Choroid plexus epithelial cell (primary cell): ENCODE measurements around the gene MICOS13.

Experiments
- DNase-seq: peaks from one replicate; pipeline ENCODE4 v3.0.0-alpha.2; 2010; ENCODE audit warnings: low read depth
- H3K4me3 ChIP-seq: 2 replicates; pipeline ENCODE4 v1.5.1; 2011; ENCODE audit warnings: low read depth, mild to moderate bottlenecking, control low read depth, low read length, moderate library complexity
- TF ChIP-seq, protein P1 (sequence below): conservative IDR thresholded peaks from 2 replicates; pipeline ENCODE4 v1.5.1; 2011; ENCODE audit warnings: low read depth, mild to moderate bottlenecking, control low read depth, inconsistent platforms, low read length, moderate library complexity

MICOS13 gene

DNA sequence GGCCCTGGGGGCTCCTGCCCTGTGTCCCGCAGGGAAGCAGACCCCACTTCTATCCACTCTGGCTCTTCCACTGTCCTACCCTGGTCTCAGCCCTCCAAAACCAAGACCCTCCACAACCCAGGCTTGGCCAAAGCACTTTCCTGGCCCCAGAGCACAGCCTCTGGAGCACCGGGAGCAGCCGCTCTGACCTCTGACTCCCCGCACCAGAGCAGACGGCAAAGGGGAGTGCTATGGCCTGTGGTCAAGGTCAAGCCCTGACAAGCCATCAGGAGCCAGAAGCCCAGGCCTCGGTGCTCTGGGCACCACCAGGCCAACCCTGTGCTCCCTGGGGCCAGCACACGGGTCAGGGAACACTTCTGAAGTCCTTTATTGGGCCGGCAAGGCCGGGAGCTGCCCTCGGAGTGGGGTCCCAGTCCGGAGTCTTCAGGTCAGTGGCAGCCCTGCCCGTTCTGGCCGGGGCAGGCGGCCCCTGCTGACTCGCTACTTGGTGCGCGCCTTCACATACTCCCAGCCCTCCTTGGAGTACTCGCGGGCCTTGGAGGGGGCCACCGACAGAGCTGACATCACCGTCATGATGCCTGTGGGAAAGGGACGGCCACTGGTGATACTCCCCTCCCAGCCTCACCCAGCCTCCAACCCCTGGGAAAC, 2.1 kb downstream of the MICOS13 start:
- TF ChIP-seq, protein P1, sequence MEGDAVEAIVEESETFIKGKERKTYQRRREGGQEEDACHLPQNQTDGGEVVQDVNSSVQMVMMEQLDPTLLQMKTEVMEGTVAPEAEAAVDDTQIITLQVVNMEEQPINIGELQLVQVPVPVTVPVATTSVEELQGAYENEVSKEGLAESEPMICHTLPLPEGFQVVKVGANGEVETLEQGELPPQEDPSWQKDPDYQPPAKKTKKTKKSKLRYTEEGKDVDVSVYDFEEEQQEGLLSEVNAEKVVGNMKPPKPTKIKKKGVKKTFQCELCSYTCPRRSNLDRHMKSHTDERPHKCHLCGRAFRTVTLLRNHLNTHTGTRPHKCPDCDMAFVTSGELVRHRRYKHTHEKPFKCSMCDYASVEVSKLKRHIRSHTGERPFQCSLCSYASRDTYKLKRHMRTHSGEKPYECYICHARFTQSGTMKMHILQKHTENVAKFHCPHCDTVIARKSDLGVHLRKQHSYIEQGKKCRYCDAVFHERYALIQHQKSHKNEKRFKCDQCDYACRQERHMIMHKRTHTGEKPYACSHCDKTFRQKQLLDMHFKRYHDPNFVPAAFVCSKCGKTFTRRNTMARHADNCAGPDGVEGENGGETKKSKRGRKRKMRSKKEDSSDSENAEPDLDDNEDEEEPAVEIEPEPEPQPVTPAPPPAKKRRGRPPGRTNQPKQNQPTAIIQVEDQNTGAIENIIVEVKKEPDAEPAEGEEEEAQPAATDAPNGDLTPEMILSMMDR: no peak
- no peak for DNase-seq

DNA sequence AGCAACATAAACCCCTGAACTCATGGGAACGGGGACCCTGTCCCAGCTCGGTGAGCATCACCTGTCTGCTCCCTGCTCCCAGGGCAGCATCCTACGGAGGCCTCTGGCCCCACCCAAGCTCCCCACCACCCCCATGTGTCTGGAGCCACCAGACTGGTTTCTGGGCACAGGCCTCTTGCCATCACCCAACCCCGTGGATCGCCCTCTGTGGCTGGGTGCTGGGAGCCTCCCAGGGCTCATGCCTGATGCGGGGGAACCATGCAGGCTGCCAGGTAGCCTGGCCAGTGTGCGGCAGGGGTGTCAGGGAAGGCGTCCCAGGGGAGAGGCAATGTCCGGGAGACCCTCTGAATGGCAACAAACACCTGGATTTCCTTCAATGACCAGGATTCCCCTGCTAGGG, 2.7 kb downstream of the MICOS13 start:
- TF ChIP-seq, protein P1: no peak
- no peak for DNase-seq
- H3K4me3 ChIP-seq: no peak overlapping the region

More for the DNA sequence above, 2.1 kb downstream of the MICOS13 start:
- no peak overlapping the region for H3K4me3 ChIP-seq

DNA sequence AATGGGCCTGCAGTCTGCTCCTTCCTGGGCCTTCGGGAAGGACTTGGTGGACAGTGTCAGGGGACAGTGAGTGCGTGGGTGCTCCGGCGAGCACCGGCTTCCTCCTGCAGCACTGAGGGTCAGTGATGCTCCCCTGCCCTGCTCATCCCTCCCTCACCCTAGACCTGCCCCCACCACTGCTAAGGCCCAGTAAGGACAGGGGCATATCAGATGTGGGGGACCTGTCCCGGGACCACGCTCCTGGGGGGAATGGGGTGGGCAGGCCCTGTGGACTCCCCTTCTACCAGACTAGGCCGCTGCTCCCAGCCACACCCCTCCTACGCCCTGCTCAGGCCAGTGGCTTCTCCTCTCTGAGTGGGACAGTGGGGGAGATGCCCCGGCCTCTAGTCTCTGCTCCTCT, 3.2 kb downstream of the MICOS13 start:
- DNase-seq: no peak
- H3K4me3 ChIP-seq: no peak overlapping the region
- TF ChIP-seq, protein P1: no peak

DNA sequence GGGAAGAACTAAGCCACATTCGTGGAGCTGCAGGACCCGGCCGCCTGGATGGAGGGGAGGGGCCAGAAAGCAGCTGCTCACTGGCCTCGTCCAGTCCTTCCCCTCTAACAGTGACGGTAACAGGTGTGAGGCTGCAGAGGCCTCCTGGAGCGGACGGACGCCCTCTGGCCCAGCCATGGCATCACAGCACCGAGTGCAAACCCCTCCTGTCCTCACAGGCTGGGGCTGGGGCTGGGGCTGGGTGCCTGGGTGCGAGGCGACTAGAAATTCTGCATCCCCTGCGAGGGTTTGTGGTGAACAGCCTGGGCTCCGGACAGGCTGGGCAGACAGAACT, 3.6 kb downstream of the MICOS13 start:
- DNase-seq: no peak
- H3K4me3 ChIP-seq: no peak overlapping the region
- TF ChIP-seq, protein P1: no peak

DNA sequence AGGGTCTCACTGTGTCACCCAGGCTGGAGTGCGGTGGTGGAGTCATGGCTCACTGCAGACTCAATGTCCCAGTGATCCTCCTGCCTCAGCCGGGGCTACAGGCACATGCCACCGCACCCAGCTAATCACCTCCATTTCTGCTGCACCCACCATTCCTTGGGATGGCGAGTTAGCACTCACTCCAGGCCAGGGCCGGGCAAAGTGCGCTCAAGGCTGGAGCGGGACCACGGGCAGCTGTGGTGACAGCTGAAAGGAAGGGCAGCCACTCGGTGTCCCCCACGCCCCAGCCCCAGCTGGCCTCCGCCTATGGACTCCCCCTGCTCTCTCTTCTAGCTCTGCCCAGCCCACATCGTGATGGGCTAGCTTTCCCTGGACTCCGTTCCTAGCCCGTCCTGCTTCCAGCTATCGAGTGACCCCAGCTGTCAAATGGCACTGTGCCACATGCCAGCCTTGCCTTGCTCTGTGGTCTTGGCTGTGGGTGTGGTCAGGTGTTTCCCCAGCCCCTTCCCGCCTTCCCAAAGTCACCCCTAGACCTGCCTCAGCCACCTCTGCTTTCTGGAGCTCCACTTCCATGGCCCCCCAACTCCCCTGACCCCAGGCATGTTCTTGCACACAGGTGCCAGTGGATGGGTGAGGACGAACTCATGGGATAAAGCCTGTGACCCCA, 4.1 kb downstream of the MICOS13 start:
- no peak for DNase-seq
- TF ChIP-seq, protein P1: no peak
- no peak overlapping the region for H3K4me3 ChIP-seq

DNA sequence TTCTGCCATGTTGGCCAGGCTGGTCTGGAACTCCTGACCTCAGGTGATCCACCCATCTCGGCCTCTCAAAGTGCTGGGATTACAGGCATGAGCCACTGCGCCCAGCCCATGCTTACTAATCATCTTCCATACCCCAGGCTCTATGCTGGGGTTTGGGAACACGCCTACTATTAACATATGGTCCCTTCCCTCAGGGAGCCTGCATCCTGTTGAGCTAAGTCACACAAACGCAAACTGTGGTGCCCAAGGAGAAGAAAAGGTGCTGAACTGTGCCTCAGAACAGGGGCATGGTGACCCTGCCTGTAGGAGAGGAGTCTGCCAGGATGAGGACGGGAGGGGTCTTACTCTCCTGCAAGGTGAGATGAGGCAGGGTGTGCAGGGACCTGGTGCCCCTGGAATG, 5.6 kb downstream of the MICOS13 start:
- H3K4me3 ChIP-seq: no peak overlapping the region
- TF ChIP-seq, protein P1: no peak
- DNase-seq: no peak

DNA sequence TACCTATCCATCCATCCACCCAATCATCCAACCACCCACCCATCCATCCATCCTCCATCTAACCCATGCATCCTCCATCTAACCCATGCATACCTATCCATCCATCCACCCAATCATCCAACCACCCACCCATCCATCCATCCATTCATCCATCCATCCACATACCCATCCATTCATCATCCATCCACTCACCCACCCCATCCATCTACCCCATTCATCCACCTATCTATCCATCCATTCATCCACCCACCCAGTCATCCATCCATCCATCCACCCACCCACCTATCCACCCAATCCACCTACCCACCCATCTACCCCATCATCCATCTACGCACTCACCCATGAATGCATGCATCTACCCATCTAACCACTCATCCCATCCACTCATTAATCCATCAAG, 6.6 kb downstream of the MICOS13 start:
- TF ChIP-seq, protein P1: no peak
- no peak for DNase-seq
- H3K4me3 ChIP-seq: no peak overlapping the region
